NCI-H1436 treated with DMSO at 0.1 percent for 48 hours (cell line): Measurements from ENCODE around the gene CFAP299.
"Not testable (repeated sequence)": the region's sequence is repeated elsewhere in the genome, so short reads cannot be mapped to it uniquely, and the experiment has no call there.

Experiments used
- DNase-seq: peaks from one replicate; lab custom pipeline; 2025; lab: John Stamatoyannopoulos, UW

Gene CFAP299

GRCh38 chr4:80730158-80730557 is 394.6 kb downstream of the CFAP299 start:
- no peak for DNase-seq

- no peak for DNase-seq
Observed at GRCh38 chr4:80731436-80731835, 395.9 kb downstream of the CFAP299 start.

- DNase-seq, result no peak
Observed at GRCh38 chr4:80732010-80732409, 396.5 kb downstream of the CFAP299 start.

DNA sequence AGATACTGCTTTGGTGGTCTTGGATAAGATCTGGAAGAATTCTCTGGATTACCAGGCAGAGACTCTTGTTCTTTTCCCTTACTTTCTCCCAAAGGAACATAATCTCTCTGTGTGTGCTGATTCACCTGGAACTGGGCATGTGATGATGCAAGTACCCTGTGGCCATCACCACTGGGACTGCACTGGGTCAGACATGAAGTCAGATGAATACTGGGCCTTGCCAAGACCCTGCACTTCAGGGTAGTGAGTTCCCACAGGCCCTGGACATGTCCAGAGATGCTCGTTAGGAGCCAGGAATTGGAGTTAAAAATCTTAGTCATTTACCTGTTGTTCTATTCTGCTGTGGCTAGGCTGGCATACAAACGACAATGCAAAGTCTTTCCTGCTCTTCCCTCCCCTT is 404.8 kb downstream of the CFAP299 start:
- DNase-seq, result no peak

DNA sequence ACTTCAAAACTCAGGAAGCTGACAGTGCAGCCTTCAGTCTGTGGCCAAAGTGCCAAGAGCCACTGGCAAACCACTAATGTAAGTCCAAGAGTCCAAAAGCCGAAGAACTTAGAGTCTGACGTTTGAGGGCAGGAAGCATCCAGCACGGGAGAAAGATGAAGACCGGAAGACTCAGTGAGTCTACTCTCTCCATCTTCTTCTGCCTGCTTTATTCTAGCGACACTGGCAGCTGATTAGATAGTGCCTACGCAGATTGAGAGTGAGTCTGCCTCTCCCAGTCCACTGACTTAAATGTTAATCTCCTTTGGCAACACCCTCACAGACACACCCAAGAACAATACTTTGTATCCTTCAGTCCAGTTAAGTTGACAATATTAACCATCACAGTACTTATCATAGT is 414.0 kb downstream of the CFAP299 start:
- not testable (repeated sequence) for DNase-seq

DNA sequence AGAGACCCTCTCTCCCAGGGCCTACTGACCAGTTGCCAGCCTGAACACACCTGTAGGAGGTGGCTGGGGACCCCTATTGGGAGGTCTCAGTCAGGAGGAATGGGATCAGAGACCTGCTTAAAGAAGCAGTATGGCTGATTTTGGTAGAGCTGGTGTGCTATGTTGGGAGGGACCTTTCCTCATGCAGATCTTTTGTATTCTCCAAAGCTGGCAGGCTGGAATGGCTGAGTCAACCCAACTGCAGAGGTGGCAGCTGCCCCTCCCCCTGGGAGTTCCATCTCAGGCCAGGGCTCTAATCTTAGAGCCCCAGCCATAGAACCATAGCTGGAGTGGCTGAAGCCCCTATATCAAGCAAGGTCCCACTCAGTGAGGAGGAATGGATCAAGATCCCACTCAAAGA is 415.7 kb downstream of the CFAP299 start:
- no peak for DNase-seq

DNA sequence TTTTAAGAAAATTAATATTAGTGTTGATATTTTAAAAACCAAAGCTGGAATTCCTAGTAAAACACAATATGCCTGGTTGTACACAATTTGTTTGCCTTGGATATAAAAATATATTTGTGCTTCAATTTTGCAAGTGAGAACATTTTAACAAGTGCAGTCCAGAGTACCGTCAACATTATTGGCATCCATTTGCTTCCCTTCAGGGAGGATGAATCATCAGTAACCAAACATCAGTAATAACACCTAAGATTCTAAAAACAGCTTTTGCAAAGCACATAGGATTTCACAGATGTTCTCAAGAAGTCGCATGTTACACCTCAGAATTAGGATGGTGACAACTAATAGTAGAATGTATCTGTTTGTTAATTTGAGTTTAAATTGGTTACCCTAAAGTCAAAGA is 432.4 kb downstream of the CFAP299 start:
- no peak for DNase-seq

- no peak for DNase-seq
Observed at GRCh38 chr4:80776168-80776567, 440.6 kb downstream of the CFAP299 start.

DNA sequence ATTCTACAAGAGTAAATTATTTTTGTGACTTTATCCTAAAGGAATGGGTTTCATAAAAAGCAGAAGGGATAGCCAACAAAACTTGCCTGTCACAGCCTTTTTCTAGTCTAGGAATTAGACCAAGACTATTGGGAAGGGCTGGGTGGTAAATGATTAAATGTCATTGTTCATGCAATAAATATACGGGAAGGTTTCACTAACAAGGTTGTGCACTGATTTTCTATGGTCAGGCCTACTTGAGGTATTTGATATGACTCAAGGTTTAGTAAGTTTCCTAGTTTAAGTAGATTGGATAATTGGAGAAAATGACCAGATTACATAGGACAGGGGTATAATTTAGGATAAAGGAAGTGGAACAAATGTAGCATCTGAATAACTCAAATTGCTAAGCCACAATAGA is 445.9 kb downstream of the CFAP299 start:
- DNase-seq, result no peak

GRCh38 chr4:80787306-80787705 is 451.8 kb downstream of the CFAP299 start:
- no peak for DNase-seq

DNA sequence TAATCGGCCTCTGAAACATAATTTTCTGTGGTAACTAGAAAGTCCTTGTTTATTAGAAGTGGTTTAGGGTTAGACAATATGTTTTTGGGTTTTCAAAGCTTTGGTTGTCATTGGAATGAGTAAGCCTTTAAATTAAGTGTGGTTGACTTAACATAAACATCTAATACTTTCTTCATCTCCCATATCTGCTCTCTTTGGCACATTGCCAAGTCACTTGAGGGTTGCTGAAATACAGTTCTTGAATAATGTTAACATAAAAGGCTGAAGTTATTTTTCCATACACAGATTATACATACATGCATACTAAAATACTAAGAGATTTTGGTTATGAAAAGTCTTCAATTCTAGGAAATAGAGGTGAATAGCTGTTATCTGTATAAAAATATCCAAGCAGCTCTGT is 453.3 kb downstream of the CFAP299 start:
- no peak for DNase-seq

DNA sequence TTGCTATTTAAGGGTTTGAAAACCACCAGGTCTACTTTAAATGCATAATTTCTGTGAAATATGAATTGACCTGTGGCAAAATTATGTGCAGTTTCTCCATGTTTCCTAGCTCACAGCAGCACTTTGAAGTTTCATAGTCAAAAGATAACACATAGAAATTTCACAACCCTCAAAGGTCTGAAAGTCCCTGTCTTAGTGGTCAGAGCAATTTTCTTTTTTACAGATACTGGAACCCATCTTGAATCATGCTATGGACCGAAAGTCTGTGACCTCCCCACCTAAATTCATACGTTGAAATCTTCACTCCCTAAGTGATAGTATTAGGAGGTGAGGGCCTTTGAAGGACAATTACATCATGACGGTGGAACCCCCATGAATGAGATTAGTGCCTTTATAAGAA is 454.6 kb downstream of the CFAP299 start:
- no peak for DNase-seq

DNA sequence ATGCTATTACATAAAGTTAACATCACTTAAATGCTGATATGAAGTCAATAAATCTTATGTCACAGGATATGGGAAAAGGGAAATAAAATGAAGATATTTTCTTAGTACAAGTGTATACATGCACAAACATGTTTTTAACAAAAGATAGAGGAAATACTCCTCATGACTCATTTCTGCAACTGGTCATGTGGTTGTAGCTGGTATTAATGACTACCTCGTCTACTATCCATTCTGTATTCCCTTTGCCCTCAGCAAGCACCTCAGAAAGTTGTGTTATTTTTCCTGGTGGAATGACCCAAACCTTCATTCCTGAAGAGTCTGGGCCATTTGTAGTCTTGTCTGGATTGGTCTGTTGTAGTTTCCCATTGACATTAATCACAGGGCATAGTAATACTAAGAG is 458.1 kb downstream of the CFAP299 start:
- not testable (repeated sequence) for DNase-seq

DNA sequence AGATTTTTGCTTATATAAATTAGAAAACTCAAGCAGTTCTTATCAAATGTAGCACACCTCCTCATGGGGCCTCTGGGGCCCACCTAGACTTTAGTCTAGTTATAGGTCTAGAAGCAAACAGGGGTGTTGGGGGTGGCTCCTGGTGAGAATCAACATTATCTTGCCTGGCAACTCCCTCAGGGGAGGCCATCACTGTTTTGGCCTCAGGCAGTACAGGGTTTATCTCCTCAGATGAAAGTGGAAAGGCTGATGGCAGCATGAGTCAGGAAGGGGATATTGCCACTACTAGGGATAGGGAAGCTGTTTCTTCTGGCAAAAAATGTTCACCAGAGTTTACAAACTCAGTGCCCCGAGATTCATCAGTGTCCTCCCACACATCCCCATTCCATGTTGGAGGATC is 462.6 kb downstream of the CFAP299 start:
- DNase-seq, result no peak

DNA sequence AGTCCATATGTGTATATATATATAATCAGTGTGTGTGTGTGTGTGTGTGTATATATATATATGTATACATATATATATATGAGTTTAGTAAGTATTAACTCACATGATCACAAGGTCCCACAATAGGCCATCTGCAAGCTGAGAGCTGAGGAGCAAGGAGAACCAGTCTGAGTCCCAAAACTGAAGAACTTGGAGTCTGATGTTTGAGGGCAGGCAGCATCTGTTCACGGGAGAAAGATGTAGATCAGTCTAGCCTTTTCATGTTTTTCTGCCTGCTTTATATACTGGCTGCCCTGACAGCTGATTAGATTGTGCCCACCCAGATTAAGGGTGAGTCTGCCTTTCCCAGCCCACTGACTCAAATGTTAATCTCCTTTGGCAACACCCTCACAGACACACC is 465.2 kb downstream of the CFAP299 start:
- not testable (repeated sequence) for DNase-seq

- DNase-seq, result no peak
Observed at GRCh38 chr4:80803337-80803736, 467.8 kb downstream of the CFAP299 start.

- no peak for DNase-seq
Observed at GRCh38 chr4:80806472-80806871, 470.9 kb downstream of the CFAP299 start.

GRCh38 chr4:80809039-80809729 is 473.7 kb downstream of the CFAP299 start:
- DNase-seq, result peak; percentile 29

DNA sequence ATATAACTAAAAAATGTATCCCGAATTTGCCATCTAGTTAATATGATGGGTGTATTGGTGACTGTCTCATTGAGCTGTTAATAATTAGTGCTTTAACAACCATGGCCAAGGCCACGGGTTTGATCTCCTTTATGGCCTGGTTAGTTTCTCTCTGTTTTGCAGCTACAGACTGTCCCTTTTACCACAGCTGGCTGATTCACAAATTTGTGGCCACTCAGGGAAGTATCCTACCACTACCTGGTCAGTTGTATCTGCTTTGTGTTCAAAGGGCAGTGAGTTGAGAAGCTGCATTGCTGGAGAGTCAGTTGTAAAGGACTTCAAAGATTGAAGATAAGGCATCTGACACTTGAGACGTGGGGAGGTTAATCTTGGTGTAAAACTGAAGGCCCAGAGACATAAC is 475.9 kb downstream of the CFAP299 start:
- no peak for DNase-seq

DNA sequence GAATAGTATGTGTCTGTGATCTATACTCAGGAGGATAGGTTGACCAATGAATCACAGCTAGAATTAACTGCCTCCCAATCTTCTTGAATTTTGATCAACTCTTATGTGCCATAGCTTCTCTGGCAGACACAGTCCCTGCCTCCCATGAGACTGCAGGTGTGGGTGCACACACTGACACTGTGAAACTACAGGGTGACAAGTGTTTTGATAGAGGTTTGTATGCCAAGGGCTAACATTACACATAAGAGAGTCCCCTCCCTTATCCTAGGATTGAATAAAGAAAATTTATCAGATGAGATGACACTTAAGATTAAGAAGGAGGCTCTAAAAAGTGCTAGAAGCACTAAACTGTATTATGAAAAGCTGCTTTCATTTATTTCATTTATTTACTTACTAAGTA is 476.6 kb downstream of the CFAP299 start:
- DNase-seq, result peak; percentile 86

- no peak for DNase-seq
Observed at GRCh38 chr4:80814266-80814665, 478.7 kb downstream of the CFAP299 start.

DNA sequence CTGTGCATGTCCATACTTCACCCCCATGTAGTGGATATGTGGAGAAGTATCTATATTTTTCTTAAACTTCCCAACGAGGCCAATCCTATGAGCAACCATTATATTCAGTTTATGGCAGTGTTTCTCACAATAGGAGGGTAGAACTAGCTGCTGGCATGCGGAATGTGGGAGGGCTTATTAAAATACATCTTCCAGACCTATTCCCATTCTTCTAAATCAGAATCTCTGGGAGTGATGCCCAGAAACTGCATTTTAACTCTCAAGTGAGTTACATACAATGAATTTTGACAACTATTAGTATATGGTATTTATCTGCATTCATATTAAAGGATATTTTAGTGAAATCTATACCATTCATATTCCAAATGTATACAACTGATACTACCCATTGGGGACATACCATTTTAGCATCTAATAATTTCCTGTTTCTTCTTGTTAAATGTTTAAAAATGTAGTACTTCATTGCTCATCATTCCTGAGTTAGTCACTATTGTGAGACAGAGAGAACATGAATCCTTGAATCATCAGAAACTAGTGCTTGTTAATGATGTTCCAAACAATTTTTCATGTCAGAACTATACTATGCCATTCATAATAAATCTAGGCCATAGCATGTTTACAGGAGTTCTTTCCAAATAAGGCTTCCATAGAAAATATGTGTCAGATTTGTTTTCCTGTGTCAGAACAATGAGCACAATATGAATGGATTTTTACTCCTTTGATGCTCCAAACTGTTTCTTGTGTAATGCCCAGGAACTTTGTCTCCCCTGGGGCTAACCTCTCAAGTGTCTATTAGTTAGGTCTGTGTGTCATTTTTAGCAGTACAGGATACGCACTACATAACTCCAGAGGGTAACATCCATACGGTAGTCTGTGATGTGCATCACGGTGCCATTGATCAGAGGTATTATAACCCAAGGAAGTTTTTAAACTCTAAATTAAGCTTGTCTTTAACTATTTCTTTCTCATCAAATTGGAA is 496.1 kb downstream of the CFAP299 start:
- DNase-seq, result no peak

DNA sequence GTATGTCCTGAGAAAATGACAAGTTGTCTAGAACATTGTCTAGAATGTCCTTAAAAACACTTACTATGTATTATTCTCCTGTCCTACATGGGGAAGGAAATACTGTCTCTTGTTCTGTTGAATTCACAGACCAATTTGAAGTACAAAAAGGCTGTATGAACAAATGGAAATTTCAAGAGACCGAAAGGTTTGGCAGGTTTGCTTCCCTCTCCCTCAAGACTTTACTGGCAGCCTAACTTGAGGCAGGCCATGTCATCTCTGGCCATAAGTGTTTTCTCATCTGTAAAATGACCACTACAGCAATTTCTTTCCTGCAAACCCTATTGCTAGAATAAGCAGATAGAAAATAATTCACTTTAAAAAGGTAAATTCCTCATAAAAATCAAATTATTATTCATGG is 503.8 kb downstream of the CFAP299 start:
- no peak for DNase-seq
